MM.1S (cell line): ENCODE measurements around the gene HEATR5A.

Experiments
- CTCF ChIP-seq: fragments of 300-600 bp; sonication (generic); IDR thresholded peaks from 2 replicates; pipeline ENCODE4 v1.5.1; 2016; ENCODE audit warnings: antibody characterized with exemption, low read length, mixed read lengths
- EZH2 ChIP-seq: fragments of 300-600 bp; sonication (generic); optimal IDR thresholded peaks from 2 replicates; pipeline ENCODE3; 2017; ENCODE audit warnings: low read depth, mild to moderate bottlenecking, antibody characterized with exemption, low read length, mixed read lengths
- EZH2phosphoT487 ChIP-seq: fragments of 300-600 bp; sonication (generic); IDR thresholded peaks from 2 replicates; pipeline ENCODE4 v1.6.1; 2018; ENCODE audit warnings: antibody characterized with exemption, low read length

GRCh38 chr14:31410048-31410650, 10.2 kb downstream of the HEATR5A start:
- TF ChIP-seq CTCF, result no peak
- no peak for TF ChIP-seq EZH2phosphoT487
- no peak for TF ChIP-seq EZH2
